ENCODE data around the gene SFRP2. TPM values are rescaled to one million over a fixed set of nuclear protein-coding genes. Genes with fewer than 3 reads are reported as not detected.

Gene SFRP2
- total and polyA plus RNA-seq, 9 donors: 0.63 to 96.2 (median 11.7) TPM; not detected in 3

- no peak for TF ChIP-seq POLR2A (IDR thresholded peaks at IDR 0.05)
- Histone ChIP-seq H3K4me3 (no peak overlapping the region), H3K4me1 (ENCODE audit: insufficient read depth) (peaks cover 5% of the 10 kb centered on the region), H3K27ac (no peak overlapping the region), H3K9me3 (no peaks in the 10 kb centered on the region), H3K27me3 (no peaks in the 10 kb centered on the region), H3K36me3 (no peaks in the 10 kb centered on the region)
- DNase-seq: no peak
- WGBS, 3 donors: 11 to 19% (median 17%) methylated on average over 3 of the region's 3 CpGs
- intact Hi-C loops (cut with DNase I): loop anchor here in 1 of 4 donors (10.0 kb wide), 1 partner anchor 529 kb away; no protein-coding TSS in a partner anchor
These were observed 2.8 kb downstream of the SFRP2 start for GRCh38 chr4:153785910-153786721.

GRCh38 chr4:153784166-153784699 is 4.7 kb downstream of the SFRP2 start:
- Histone ChIP-seq H3K27ac (no peak overlapping the region), H3K4me1 (ENCODE audit: insufficient read depth) (peaks cover 2% of the 10 kb centered on the region), H3K4me3 (no peak overlapping the region), H3K9me3 (no peaks in the 10 kb centered on the region), H3K27me3 (no peaks in the 10 kb centered on the region), H3K36me3 (no peaks in the 10 kb centered on the region)
- 69 to 76% (median 70%) methylated on average over 3 of the region's 3 CpGs for WGBS, 3 donors
- intact Hi-C loops (cut with DNase I): loop anchor here in 1 of 4 donors (10.0 kb wide), 1 partner anchor 531 kb away; no protein-coding TSS in a partner anchor
- TF ChIP-seq EP300 (IDR thresholded peaks at IDR 0.05): no peak
- no peak for TF ChIP-seq CTCF (IDR thresholded peaks at IDR 0.05)
- no peak for TF ChIP-seq POLR2A (IDR thresholded peaks at IDR 0.05)
- DNase-seq: no peak

GRCh38 chr4:153782581-153782980 is 6.3 kb downstream of the SFRP2 start:
- Histone ChIP-seq H3K9me3 (no peaks in the 10 kb centered on the region), H3K36me3 (no peaks in the 10 kb centered on the region), H3K27me3 (no peaks in the 10 kb centered on the region), H3K4me3 (no peak overlapping the region), H3K4me1 (ENCODE audit: insufficient read depth) (no peaks in the 10 kb centered on the region), H3K27ac (no peak overlapping the region)
- no peak for TF ChIP-seq EP300 (IDR thresholded peaks at IDR 0.05)
- TF ChIP-seq POLR2A (IDR thresholded peaks at IDR 0.05): no peak
- no peak for TF ChIP-seq CTCF (IDR thresholded peaks at IDR 0.05)
- intact Hi-C loops (cut with DNase I): loop anchor here in 1 of 4 donors (10.0 kb wide), 1 partner anchor 532 kb away; no protein-coding TSS in a partner anchor
- 95 to 100% (median 97%) methylated on average over 1 of the region's 1 CpG for WGBS, 3 donors
- no peak for DNase-seq

- no peaks in the 10 kb centered on the region for H3K9me3 ChIP-seq
- DNase-seq: no peak
- no peak for TF ChIP-seq EP300 (IDR thresholded peaks at IDR 0.05)
- TF ChIP-seq CTCF (IDR thresholded peaks at IDR 0.05): no peak
- no peaks in the 10 kb centered on the region for H3K27me3 ChIP-seq
- H3K4me1 ChIP-seq (ENCODE audit: insufficient read depth): no peaks in the 10 kb centered on the region
- intact Hi-C loops (cut with DNase I): loop anchor here in 1 of 4 donors (10.0 kb wide), 1 partner anchor 533 kb away; no protein-coding TSS in a partner anchor
- H3K36me3 ChIP-seq: no peaks in the 10 kb centered on the region
- 26 to 36% (median 31%) methylated on average over 6 of the region's 6 CpGs for WGBS, 3 donors
- H3K27ac ChIP-seq: no peak overlapping the region
- H3K4me3 ChIP-seq: no peak overlapping the region
These were observed 7.0 kb downstream of the SFRP2 start for GRCh38 chr4:153781717-153782416.
